LNCaP clone FGC (cell line): Measurements from ENCODE around the gene ACACB.
A peak's percentile ranks its signal among the peaks of the same experiment; 100 is the strongest.

Experiments used
- DNase-seq: peaks from one replicate; pipeline ENCODE4 v3.0.0-alpha.2; 2011; ENCODE audit warnings: low read depth
- H3K4me3 ChIP-seq: 2 replicates; pipeline ENCODE4 v1.5.1; 2011; ENCODE audit warnings: mild to moderate bottlenecking, low read depth, low read length, control low read depth
- TF ChIP-seq, protein P1 (sequence below): IDR thresholded peaks from 2 replicates; pipeline ENCODE4 v1.5.1; 2012; ENCODE audit warnings: mild to moderate bottlenecking; ENCODE audit not compliant: control insufficient read depth, insufficient read depth; ENCODE audit errors: extremely low read depth

ACACB gene

GRCh38 chr12:109287811-109288469, 171.6 kb downstream of the ACACB start:
- no peak overlapping the region for H3K4me3 ChIP-seq
- TF ChIP-seq, protein P1, sequence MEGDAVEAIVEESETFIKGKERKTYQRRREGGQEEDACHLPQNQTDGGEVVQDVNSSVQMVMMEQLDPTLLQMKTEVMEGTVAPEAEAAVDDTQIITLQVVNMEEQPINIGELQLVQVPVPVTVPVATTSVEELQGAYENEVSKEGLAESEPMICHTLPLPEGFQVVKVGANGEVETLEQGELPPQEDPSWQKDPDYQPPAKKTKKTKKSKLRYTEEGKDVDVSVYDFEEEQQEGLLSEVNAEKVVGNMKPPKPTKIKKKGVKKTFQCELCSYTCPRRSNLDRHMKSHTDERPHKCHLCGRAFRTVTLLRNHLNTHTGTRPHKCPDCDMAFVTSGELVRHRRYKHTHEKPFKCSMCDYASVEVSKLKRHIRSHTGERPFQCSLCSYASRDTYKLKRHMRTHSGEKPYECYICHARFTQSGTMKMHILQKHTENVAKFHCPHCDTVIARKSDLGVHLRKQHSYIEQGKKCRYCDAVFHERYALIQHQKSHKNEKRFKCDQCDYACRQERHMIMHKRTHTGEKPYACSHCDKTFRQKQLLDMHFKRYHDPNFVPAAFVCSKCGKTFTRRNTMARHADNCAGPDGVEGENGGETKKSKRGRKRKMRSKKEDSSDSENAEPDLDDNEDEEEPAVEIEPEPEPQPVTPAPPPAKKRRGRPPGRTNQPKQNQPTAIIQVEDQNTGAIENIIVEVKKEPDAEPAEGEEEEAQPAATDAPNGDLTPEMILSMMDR = no peak
- DNase-seq = no peak

DNA sequence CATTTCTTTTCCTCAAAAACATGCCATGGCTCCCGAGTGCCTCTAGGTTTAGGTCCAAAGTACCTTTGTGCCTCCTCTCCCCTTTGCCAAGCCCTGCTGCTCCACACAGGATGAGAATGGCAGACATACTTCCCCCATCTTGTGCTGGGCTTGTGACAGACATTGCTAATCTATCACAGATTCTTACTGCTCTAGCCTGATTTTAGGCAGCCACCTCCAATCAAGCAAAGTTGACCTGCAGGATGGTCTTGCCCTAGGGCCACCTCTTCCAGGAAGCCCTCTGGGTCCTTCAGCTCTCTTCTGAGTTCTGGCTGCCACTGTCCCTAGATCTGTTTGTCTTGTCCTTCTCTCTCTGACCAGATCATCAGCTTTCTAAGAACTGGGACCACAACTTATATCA, 172.2 kb downstream of the ACACB start:
- no peak for DNase-seq
- H3K4me3 ChIP-seq = no peak overlapping the region
- TF ChIP-seq, protein P1 = no peak

GRCh38 chr12:109289004-109289403, 172.6 kb downstream of the ACACB start:
- peak; percentile 43 for DNase-seq
- H3K4me3 ChIP-seq = no peak overlapping the region
- TF ChIP-seq, protein P1 = no peak

- no peak overlapping the region for H3K4me3 ChIP-seq
- TF ChIP-seq, protein P1 = no peak
- DNase-seq = no peak
Measured at GRCh38 chr12:109289551-109289950, 173.2 kb downstream of the ACACB start.

DNA sequence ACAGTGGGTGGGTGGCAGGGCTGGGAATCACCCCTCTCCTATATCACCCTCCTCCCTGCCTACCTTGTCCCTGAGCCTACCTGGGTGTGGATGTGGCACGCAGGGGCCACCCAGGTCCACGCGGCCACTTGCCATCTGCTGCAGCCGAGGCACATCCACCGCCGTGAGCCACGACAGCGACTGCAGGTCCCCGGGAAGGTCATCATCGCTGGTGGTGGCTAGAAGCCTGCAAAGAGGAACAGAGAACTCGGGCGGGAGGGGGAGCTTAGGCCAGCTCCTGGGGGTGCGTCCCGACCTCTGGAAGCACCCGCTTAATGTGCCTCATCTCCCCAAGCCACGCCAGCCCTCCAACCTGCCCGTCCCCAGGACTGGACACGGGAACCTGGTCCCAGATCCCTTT, 173.7 kb downstream of the ACACB start:
- DNase-seq = no peak
- H3K4me3 ChIP-seq = no peak overlapping the region
- TF ChIP-seq, protein P1 = no peak

DNA sequence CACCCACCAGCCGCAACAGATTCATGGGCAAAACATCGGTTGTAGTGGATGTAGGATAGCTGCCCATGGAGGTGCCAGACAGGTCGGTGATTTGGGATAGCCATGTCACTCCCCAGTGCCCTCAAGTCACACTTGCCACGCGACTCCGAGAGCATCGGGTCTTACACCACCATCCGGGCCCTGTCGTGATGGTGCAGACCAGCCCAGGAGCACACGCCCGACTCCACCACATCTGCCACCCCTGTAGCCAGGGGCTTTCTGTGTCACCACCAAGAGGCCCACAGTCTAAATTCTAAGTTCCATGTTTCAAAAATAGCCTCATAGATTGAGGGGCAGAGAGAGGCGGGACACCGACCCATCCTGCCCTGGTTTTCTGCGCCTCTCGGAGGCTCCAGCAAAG, 174.7 kb downstream of the ACACB start:
- no peak for DNase-seq
- no peak overlapping the region for H3K4me3 ChIP-seq
- TF ChIP-seq, protein P1 = no peak
